AG10803 (cell line): ENCODE data around the gene AGAP1.

Experiments
- DNase-seq: peaks from one replicate; pipeline ENCODE4 v3.0.0; 2010; ENCODE audit warnings: low read depth
- H3K4me3 ChIP-seq: 2 replicates; pipeline ENCODE4 v1.5.1; 2011; ENCODE audit warnings: mild to moderate bottlenecking, low read length, control low read depth
- CTCF ChIP-seq: conservative IDR thresholded peaks from 2 replicates; pipeline ENCODE4 v1.5.1; 2011; ENCODE audit warnings: mild to moderate bottlenecking, low read length, control low read depth, inconsistent platforms

The AGAP1 gene

GRCh38 chr2:235690082-235690808, 196.4 kb downstream of the AGAP1 start:
- no peak overlapping the region for H3K4me3 ChIP-seq
- no peak for DNase-seq
- no peak for TF ChIP-seq CTCF

- no peak for DNase-seq
- TF ChIP-seq CTCF, result no peak
- no peak overlapping the region for H3K4me3 ChIP-seq
Measured at GRCh38 chr2:235690809-235691450, 197.1 kb downstream of the AGAP1 start.

- no peak overlapping the region for H3K4me3 ChIP-seq
- no peak for DNase-seq
- no peak for TF ChIP-seq CTCF
Measured at GRCh38 chr2:235692076-235692475, 198.2 kb downstream of the AGAP1 start.

- DNase-seq, result no peak
- no peak overlapping the region for H3K4me3 ChIP-seq
- TF ChIP-seq CTCF, result no peak
Measured at GRCh38 chr2:235692671-235693171, 198.9 kb downstream of the AGAP1 start.

GRCh38 chr2:235693279-235693678, 199.4 kb downstream of the AGAP1 start:
- TF ChIP-seq CTCF, result no peak
- no peak overlapping the region for H3K4me3 ChIP-seq
- no peak for DNase-seq

GRCh38 chr2:235694721-235695601, 201.1 kb downstream of the AGAP1 start:
- TF ChIP-seq CTCF, result no peak
- no peak overlapping the region for H3K4me3 ChIP-seq
- DNase-seq, result no peak

GRCh38 chr2:235695602-235695895, 201.7 kb downstream of the AGAP1 start:
- no peak for DNase-seq
- H3K4me3 ChIP-seq, result no peak overlapping the region
- no peak for TF ChIP-seq CTCF
